Suprapubic skin (tissue), 4 donors: ENCODE data around the gene FAM107A. TPM values are rescaled to one million over a fixed set of nuclear protein-coding genes. Genes with fewer than 3 reads are reported as not detected.
A peak's percentile ranks its signal among the peaks of the same experiment; 100 is the strongest.

Experiments used
- DNase-seq, 2 donors: peaks; one replicate each; pipeline ENCODE4 v3.0.0-alpha.2; 2019; ENCODE audit warnings: low spot score in 2 of 2
- H3K27ac ChIP-seq: fragments of 200-600 bp; sonication (generic); one replicate; pipeline ENCODE4 v1.5.1; 2019
- H3K27me3 ChIP-seq: fragments of 200-600 bp; sonication (generic); one replicate; pipeline ENCODE4 v1.5.1; 2019
- H3K36me3 ChIP-seq: fragments of 200-600 bp; sonication (generic); one replicate; pipeline ENCODE4 v1.5.1; 2019
- H3K4me1 ChIP-seq: fragments of 200-600 bp; sonication (generic); one replicate; pipeline ENCODE4 v1.5.1; 2019
- H3K4me3 ChIP-seq: fragments of 200-600 bp; sonication (generic); one replicate; pipeline ENCODE4 v1.5.1; 2019; ENCODE audit warnings: mild to moderate bottlenecking
- H3K9me3 ChIP-seq: fragments of 200-600 bp; sonication (generic); one replicate; pipeline ENCODE4 v1.5.1; 2019
- EP300 ChIP-seq: sonication (generic); formaldehyde crosslinking; IDR thresholded peaks from one replicate; pipeline ENCODE4 v1.6.1; 2017; ENCODE audit warnings: antibody characterized with exemption
- POLR2A ChIP-seq, 2 donors: fragments of 450-650 bp; IDR thresholded peaks; one replicate each; pipeline ENCODE4 v1.6.1; 2017; ENCODE audit warnings: antibody characterized with exemption in 2 of 2, mild to moderate bottlenecking in 2 of 2, moderate library complexity in 2 of 2
- POLR2AphosphoS5 ChIP-seq, 3 donors: sonication (generic); formaldehyde crosslinking; IDR thresholded peaks; one replicate each; pipeline ENCODE4 v1.6.1; 2017; ENCODE audit warnings: antibody characterized with exemption in 3 of 3
- WGBS: methylation state at CpG from one replicate; pipeline ENCODE4 v1.1.5; 2018; 5-methylcytosine and 5-hydroxymethylcytosine counted together
- total RNA-seq, 4 donors: library from RNA; depleted of rRNA; stranded (reverse); fragments of >200 nt; gene quantifications; one replicate each; pipeline ENCODE4 v1.1.0, GENCODE V29; 2016
- TF ChIP-seq, protein P1 (sequence below), 2 donors: fragments of 200-600 bp in 1 of 2; fragments of 450-650 bp in 1 of 2; sonication (generic) in 1 of 2; IDR thresholded peaks; one replicate each; pipeline ENCODE4 v1.5.1; 2016 to 2019; ENCODE audit warnings: antibody characterized with exemption in 2 of 2, mild to moderate bottlenecking in 1 of 2, moderate library complexity in 1 of 2

Gene FAM107A
- total RNA-seq, 4 donors from 2014 or later: 18.1 to 33.4 (median 24.6) TPM

DNA sequence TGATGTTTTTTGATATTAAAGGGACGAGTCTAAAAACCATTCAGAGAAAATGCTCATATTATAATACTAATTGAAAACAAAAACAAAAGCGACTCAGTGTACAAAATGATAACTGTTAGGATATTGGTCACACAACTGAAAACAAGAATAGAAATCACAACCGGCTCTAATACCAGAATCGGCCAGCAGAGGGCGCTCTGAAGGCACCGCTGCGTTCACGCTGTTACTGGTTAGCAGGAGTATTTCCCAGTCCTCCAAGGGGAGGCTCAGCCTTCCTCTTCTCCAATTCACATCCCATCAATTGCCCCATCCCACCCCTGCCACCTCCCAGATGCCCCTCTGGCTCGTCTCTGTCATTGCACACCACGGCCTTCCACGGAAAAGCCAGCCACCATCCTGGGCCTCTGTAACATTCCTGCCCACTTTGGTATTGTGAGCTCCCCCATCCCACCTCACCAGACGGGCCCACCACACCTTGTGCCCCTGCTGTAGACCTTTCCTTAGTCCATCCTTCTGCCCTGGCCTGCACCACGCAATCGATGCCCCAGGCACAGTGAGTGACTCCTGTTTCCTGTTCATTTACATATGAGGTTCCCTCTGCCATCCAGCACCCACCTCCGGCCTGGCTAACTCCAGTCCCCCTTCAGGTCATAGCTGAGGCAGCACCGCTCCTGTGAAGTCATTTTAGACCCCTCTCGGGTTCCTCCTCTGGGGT is 8.5 kb downstream of the FAM107A start:
- Histone ChIP-seq H3K27ac (no peak overlapping the region), H3K27me3 (no peaks in the 10 kb centered on the region), H3K9me3 (no peaks in the 10 kb centered on the region), H3K36me3 (peaks cover 20% of the 10 kb centered on the region), H3K4me3 (no peak overlapping the region), H3K4me1 (peaks cover 8% of the 10 kb centered on the region)
- 31% methylated on average over 17 of the region's 17 CpGs for WGBS
- peak; percentile 87 for DNase-seq
- TF ChIP-seq POLR2A (IDR thresholded peaks at IDR 0.05): no peak
- TF ChIP-seq, protein P1, sequence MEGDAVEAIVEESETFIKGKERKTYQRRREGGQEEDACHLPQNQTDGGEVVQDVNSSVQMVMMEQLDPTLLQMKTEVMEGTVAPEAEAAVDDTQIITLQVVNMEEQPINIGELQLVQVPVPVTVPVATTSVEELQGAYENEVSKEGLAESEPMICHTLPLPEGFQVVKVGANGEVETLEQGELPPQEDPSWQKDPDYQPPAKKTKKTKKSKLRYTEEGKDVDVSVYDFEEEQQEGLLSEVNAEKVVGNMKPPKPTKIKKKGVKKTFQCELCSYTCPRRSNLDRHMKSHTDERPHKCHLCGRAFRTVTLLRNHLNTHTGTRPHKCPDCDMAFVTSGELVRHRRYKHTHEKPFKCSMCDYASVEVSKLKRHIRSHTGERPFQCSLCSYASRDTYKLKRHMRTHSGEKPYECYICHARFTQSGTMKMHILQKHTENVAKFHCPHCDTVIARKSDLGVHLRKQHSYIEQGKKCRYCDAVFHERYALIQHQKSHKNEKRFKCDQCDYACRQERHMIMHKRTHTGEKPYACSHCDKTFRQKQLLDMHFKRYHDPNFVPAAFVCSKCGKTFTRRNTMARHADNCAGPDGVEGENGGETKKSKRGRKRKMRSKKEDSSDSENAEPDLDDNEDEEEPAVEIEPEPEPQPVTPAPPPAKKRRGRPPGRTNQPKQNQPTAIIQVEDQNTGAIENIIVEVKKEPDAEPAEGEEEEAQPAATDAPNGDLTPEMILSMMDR (IDR thresholded peaks at IDR 0.05): peak; percentile 81 to 90
- TF ChIP-seq POLR2AphosphoS5 (IDR thresholded peaks at IDR 0.05): no peak

DNA sequence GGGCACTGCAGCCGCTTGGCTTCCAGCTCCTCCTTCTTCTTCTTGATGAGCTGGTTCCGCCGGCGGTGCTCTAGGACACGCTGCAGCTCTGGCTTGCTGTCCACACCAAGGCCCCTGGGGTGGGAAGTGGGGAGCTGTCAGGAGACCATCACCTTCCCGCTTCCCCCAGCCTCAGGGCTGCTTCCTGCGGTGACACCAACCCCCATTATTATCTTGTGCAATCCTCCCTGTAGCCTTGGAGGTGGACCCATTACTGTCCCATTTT is 10.0 kb downstream of the FAM107A start:
- Histone ChIP-seq H3K9me3 (no peaks in the 10 kb centered on the region), H3K36me3 (peaks cover 20% of the 10 kb centered on the region), H3K4me1 (no peaks in the 10 kb centered on the region), H3K27ac (no peak overlapping the region), H3K27me3 (no peaks in the 10 kb centered on the region), H3K4me3 (no peak overlapping the region)
- 90% methylated on average over 6 of the region's 7 CpGs for WGBS
- peak in 1 of 2 donors; percentile 78 for DNase-seq
- TF ChIP-seq, protein P1 (IDR thresholded peaks at IDR 0.05): no peak
- TF ChIP-seq POLR2AphosphoS5 (IDR thresholded peaks at IDR 0.05) (no peak), POLR2A (IDR thresholded peaks at IDR 0.05) (no peak), EP300 (no peak)

DNA sequence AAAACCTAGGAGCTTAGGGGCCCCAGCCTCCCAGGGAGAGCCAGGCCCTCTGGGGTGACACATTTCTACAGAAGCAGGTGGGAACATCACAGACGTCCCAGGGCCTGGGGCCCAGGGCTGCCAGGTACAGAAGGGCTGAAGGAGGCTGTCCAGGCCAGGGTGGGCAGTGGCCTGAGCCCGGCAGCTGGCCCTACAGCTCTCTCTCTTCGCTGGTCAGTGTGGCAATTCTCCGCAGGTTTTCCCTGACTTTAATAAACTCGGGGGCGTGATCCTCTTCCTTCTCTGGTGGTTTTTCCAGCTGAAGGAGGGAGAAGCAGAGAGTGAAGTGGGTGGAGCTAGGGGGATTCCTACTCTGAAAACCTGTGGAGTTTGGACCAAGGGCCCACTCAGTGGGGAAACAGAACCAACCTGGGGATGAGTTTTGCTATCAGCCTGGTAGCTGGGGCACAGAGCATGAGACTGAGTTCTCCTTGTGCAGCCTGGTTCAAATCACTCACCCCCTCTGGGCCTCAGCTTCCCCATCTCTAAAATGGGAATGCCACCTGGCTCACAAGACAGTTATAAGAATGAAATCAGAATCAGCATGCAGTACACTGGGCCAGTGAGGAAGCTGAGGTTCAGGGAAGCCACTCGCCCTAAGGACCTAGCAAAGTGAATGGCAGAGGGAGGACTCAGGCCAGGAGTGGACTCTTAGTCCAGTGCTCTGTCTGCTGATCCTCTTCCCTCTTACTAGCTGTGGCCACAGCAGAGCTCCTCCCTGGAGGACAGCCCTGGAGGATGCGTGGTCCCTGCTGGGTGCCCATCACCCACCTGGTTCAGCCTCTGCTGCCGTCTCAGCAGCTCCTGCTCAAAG is 10.6 kb downstream of the FAM107A start:
- TF ChIP-seq POLR2A (IDR thresholded peaks at IDR 0.05): no peak
- TF ChIP-seq, protein P1 (IDR thresholded peaks at IDR 0.05): no peak
- no peak for TF ChIP-seq EP300
- TF ChIP-seq POLR2AphosphoS5 (IDR thresholded peaks at IDR 0.05): no peak
- no peaks in the 10 kb centered on the region for H3K4me1 ChIP-seq
- peak in 1 of 2 donors; percentile 28 for DNase-seq
- H3K27ac ChIP-seq: no peak overlapping the region
- peaks cover 20% of the 10 kb centered on the region for H3K36me3 ChIP-seq
- no peak overlapping the region for H3K4me3 ChIP-seq
- H3K27me3 ChIP-seq: no peaks in the 10 kb centered on the region
- WGBS: 94% methylated on average over 7 of the region's 9 CpGs
- H3K9me3 ChIP-seq: no peaks in the 10 kb centered on the region

DNA sequence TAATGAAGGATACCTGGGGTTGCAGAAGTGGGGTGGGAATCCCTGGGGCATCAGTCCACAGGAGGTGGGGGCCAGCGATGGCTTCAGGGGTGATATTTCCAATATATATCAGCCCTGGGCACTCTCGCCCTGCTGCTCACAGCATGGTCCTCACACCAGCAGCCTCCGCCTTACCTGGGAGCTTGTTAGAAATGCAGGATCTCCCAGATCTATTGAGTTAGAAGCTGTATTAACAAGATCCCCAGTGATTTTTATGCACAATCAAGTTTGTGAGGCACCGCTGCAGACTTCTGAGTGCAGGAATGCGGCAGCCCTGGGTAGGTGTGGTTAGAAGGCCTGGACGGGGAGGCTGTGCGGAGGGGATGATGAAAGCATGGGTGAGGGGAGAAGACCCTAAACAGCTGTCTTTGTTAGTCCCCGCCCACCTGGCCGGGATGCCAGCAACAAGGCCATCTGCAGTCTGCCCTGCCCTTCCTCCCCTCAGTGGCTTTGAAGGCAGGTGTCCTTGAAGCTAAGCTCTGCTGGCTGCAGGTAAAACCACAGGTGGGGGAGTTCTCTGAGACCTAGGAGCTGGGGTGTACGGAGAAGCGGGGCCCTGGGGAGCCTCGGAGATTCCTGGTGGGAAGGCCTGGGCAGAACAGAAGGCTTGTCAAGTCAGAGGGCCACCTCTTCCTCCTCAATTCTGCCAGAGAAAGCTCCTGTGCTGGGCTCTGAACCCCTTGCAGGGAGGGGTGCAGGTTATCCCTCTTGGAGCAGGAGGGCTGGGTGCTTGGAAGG is 11.4 kb downstream of the FAM107A start:
- TF ChIP-seq EP300 (no peak), POLR2AphosphoS5 (IDR thresholded peaks at IDR 0.05) (no peak)
- Histone ChIP-seq H3K4me3 (no peak overlapping the region), H3K27me3 (no peaks in the 10 kb centered on the region), H3K9me3 (no peaks in the 10 kb centered on the region), H3K36me3 (peaks cover 20% of the 10 kb centered on the region), H3K4me1 (no peaks in the 10 kb centered on the region), H3K27ac (no peak overlapping the region)
- 90% methylated on average over 11 of the region's 12 CpGs for WGBS
- DNase-seq: peak in 1 of 2 donors; percentile 61

DNA sequence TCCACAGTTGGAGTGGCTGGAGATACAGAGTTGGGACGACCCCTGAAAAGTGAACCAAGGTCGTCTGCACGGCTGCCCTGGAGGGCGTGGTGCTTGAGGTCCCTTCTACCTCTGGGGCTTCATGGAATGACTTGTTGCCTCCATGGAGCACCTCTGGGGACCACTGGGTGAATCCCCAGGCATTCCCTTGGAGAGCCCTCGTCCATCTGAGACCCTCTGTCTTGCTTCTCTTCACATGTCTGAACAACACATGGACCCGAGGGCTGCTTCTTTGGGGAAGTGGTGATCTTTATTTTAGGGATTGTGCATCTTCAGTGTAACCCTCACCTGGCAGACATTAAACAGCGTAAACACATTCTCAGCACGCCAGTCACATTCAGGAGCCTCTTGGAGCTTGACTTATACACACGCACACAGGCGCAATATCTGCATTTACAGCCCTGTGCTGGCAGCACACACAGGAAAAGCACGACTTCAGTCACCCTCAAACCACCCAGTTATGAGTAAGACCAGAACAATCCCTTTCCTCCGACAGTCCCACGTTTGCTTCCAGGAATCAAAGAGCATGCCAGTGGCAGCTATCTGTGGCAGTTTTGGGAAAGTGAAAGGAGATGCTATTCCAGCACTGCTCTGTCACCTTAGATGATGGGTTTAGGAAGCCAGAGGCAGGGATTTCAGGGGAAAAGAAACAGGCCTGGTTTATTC is 12.6 kb downstream of the FAM107A start:
- no peak for TF ChIP-seq POLR2A (IDR thresholded peaks at IDR 0.05)
- TF ChIP-seq, protein P1 (IDR thresholded peaks at IDR 0.05): no peak
- no peak for TF ChIP-seq POLR2AphosphoS5 (IDR thresholded peaks at IDR 0.05)
- TF ChIP-seq EP300: no peak
- H3K27me3 ChIP-seq: no peaks in the 10 kb centered on the region
- H3K4me1 ChIP-seq: no peaks in the 10 kb centered on the region
- DNase-seq: no peak
- H3K4me3 ChIP-seq: no peak overlapping the region
- H3K27ac ChIP-seq: no peak overlapping the region
- WGBS: 71% methylated on average over 13 of the region's 13 CpGs
- H3K9me3 ChIP-seq: no peaks in the 10 kb centered on the region
- H3K36me3 ChIP-seq: peaks cover 20% of the 10 kb centered on the region
